Type B pancreatic cell (in vitro differentiated cells): ENCODE results near the gene ZNF516. TPM values are rescaled to one million over a fixed set of nuclear protein-coding genes. Genes with fewer than 3 reads are reported as not detected.

Experiments used
- DNase-seq: peaks from one replicate; pipeline ENCODE4 v3.0.0; 2021; ENCODE audit warnings: mixed read lengths; ENCODE audit not compliant: unreplicated experiment; ENCODE audit errors: extremely low spot score
- H3K27ac Mint-ChIP-seq: 2 replicates; pipeline ENCODE4 v1.8.0; 2021; ENCODE audit warnings: mild to moderate bottlenecking, mixed read lengths
- H3K27me3 Mint-ChIP-seq: 2 replicates; pipeline ENCODE4 v1.8.0; 2021; ENCODE audit warnings: mixed read lengths
- H3K36me3 Mint-ChIP-seq: 2 replicates; pipeline ENCODE4 v1.8.0; 2021; ENCODE audit warnings: mixed read lengths
- H3K4me1 Mint-ChIP-seq: one replicate; pipeline ENCODE4 v1.8.0; 2021; ENCODE audit warnings: mixed read lengths; ENCODE audit not compliant: unreplicated experiment
- H3K4me3 Mint-ChIP-seq: 2 replicates; pipeline ENCODE4 v1.8.0; 2021; ENCODE audit warnings: mild to moderate bottlenecking, mixed read lengths
- H3K9me3 Mint-ChIP-seq: 2 replicates; pipeline ENCODE4 v1.8.0; 2021; ENCODE audit warnings: mixed read lengths
- CTCF ChIP-seq: fragments of 200-600 bp; sonication (generic); conservative IDR thresholded peaks from 2 replicates; pipeline ENCODE4 v1.5.0; 2021; ENCODE audit warnings: antibody characterized with exemption, mild to moderate bottlenecking
- total RNA-seq: library from RNA; stranded (reverse); gene quantifications from 2 replicates; pipeline ENCODE4 v1.2.1, GENCODE V29; 2021; ENCODE audit warnings: low replicate concordance

The ZNF516 gene
- total RNA-seq, 1 donor from 2014 or later: 71.2 TPM

GRCh38 chr18:76461692-76462325, 33.2 kb downstream of the ZNF516 start:
- no peaks in the 10 kb centered on the region for H3K27me3 Mint-ChIP-seq
- H3K4me3 Mint-ChIP-seq: no peak overlapping the region
- TF ChIP-seq CTCF: no peak
- H3K27ac Mint-ChIP-seq: no peak overlapping the region
- H3K4me1 Mint-ChIP-seq: peaks cover 25% of the 10 kb centered on the region
- peak; percentile 63 for DNase-seq
- H3K9me3 Mint-ChIP-seq: no peaks in the 10 kb centered on the region
- H3K36me3 Mint-ChIP-seq: peaks cover 35% of the 10 kb centered on the region

GRCh38 chr18:76461148-76461547, 33.9 kb downstream of the ZNF516 start:
- Mint-ChIP-seq H3K36me3 (peaks cover 35% of the 10 kb centered on the region), H3K4me1 (peaks cover 30% of the 10 kb centered on the region), H3K9me3 (no peaks in the 10 kb centered on the region), H3K4me3 (no peak overlapping the region), H3K27me3 (no peaks in the 10 kb centered on the region), H3K27ac (no peak overlapping the region)
- peak; percentile 44 for DNase-seq
- no peak for TF ChIP-seq CTCF

DNA sequence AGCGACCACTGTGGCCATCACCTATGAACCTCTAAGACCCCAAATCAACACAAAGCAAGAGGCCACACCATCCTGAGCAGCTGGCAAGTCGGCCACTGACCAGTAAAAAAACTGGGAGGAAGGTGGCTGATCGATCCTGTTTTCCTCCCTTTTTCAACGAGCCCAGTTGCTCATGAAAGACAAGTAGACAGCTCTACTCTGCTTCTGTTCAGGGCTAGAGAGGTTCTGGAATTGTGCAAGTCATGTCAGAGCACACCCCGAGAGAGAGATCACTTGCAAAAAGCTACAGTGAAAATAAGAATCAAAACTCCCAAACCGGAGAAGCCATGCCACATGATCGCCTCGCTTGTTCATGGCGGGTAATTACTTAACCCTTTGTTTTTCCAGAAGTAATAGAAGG, 34.6 kb downstream of the ZNF516 start:
- H3K9me3 Mint-ChIP-seq: no peaks in the 10 kb centered on the region
- no peaks in the 10 kb centered on the region for H3K27me3 Mint-ChIP-seq
- DNase-seq: no peak
- no peak for TF ChIP-seq CTCF
- H3K4me1 Mint-ChIP-seq: peaks cover 36% of the 10 kb centered on the region
- no peak overlapping the region for H3K27ac Mint-ChIP-seq
- H3K4me3 Mint-ChIP-seq: no peak overlapping the region
- H3K36me3 Mint-ChIP-seq: peaks cover 35% of the 10 kb centered on the region

GRCh38 chr18:76459687-76460350, 35.2 kb downstream of the ZNF516 start:
- Mint-ChIP-seq H3K9me3 (no peaks in the 10 kb centered on the region), H3K4me1 (peaks cover 38% of the 10 kb centered on the region), H3K4me3 (no peak overlapping the region), H3K27me3 (no peaks in the 10 kb centered on the region), H3K36me3 (peaks cover 32% of the 10 kb centered on the region), H3K27ac (no peak overlapping the region)
- TF ChIP-seq CTCF: no peak
- peak; percentile 50 for DNase-seq

GRCh38 chr18:76459312-76459686, 35.7 kb downstream of the ZNF516 start:
- Mint-ChIP-seq H3K27ac (no peak overlapping the region), H3K9me3 (no peaks in the 10 kb centered on the region)

More at GRCh38 chr18:76459312-76459686, 35.7 kb downstream of the ZNF516 start:
- Mint-ChIP-seq H3K4me1 (peaks cover 43% of the 10 kb centered on the region), H3K4me3 (no peak overlapping the region), H3K27me3 (no peaks in the 10 kb centered on the region), H3K36me3 (peaks cover 32% of the 10 kb centered on the region)
- DNase-seq: peak; percentile 65
- TF ChIP-seq CTCF: no peak
